ENCODE data around the gene IL21R.

The IL21R gene

DNA sequence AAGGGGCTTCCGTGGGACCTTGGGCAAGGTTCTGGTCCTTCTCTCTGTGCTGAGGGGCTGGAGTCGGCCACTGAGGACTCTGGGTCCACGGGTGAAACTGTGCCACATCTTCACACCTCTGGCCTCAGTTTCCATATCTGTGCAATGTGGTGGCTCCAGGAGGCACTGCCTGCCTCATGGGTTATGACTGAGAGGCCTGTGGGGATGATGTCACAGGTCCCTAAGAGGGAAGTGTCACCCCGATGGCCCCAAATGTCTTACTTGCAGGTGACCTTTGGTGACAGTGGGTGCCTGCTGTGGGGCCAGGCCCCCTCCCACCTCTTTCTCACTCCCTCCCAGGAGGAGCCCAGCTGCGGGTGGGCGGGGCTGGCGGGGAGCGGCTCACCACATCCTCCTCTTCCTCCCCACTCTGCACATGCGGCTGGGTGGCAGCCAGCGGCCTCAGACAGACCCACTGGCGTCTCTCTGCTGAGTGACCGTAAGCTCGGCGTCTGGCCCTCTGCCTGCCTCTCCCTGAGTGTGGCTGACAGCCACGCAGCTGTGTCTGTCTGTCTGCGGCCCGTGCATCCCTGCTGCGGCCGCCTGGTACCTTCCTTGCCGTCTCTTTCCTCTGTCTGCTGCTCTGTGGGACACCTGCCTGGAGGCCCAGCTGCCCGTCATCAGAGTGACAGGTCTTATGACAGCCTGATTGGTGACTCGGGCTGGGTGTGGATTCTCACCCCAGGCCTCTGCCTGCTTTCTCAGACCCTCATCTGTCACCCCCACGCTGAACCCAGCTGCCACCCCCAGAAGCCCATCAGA lies at the start of gene IL21R:
IL21R (plus strand) TSS at position 407 of the 801 bp plus-strand sequence. CDS start 27,898 bp downstream, outside the sequence.
- DNase-seq (ENCODE audit: low read depth in 3 of 3), result peak; percentile 69 to 80 (median 79)

DNA sequence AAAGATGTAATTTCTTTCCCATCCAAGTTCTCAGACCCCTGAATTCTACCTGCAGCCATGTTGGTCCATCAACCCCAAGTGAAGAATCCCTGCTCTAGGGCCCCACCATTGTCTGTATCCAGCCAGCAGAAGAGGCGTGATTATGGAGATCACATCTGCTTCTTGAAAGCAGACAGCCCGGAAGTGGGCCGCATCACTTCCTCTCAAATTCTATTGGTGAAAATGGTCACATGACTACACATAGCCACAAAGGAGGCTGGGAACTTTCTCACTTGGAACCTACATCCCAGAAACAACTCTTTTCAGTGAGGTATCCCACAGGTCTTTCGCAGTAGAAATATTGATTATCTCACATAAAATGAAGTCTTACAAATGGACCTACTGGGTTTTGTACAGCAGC lies 48.1 kb upstream of the IL21R start:
- no peak for DNase-seq (ENCODE audit: low read depth in 3 of 3)

DNA sequence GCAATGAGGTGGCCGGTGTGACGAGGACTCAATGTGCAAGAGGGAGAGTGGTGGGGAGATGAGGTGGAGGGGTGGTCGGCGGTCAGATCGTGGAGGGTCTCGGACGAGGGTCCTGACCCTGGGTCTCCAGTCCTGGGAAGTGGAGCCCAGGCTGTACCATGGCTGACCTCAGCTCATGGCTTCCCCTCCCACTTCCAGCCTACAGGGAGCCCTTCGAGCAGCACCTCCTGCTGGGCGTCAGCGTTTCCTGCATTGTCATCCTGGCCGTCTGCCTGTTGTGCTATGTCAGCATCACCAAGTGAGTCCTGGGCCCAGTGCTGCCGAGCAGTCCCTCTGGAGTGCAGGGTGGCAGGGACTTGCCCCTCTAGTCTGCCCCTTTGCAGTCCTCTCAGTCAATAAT lies 46.4 kb upstream of the IL21R start:
- DNase-seq (ENCODE audit: low read depth in 3 of 3), result no peak

DNA sequence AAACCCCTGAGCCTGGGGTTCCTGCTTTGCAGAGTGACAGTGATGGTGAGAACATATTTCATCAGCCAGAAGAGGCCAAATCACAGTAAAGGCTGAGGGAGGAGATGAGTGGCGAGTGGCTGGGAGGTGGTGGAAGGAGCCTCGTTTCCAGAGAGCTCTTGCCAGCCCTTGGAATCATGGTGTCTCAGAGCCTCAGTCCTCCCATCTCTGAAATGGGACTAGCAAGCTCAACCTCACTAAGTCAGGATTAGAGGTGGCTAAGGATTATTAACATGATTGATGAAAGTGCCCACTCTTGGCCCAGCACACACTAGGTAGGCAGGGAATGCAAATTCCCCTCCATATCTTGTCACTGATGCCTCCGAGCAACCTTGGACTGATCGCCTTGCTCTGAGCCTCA lies 45.2 kb upstream of the IL21R start:
- no peak for DNase-seq (ENCODE audit: low read depth in 3 of 3)

DNA sequence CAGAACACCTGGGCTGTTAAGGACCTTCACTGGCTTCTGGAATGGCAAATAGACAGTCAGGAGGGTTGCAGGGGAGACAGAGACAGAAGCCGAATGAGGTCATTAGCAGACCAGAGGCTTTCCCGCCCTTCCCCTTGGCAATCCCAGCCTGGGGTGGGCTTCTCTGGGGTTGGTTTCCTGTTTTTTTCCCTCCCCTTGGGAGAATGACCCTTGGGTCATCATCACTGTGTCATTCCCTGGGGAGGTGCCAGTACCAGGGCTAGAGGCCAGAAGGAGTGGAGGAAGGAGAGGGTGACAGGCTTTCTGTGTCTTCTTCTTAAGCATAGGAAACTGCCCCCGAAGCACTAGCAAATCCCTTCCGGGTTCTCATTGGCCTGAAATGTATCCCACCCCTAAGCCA lies 42.9 kb upstream of the IL21R start:
- no peak for DNase-seq (ENCODE audit: low read depth in 3 of 3)

DNA sequence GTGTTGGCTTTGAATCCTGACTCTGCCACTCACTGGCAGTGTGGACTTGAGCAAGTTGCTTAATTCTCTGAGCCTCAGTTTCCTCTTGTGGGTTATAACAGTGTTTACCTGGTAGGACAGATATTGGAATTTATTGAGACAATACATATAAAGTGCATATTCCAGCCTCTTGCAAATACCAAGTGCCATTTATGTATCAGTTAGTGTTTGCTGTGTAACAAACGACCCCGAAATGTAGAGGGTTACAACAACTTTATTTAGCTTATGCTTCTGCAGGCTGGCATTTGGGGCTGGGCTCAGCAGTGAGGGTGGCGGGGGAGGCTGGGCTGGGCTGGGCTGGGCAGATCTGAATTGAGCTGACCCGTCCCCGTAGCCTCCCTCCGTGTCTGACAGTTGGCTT lies 42.4 kb upstream of the IL21R start:
- DNase-seq (ENCODE audit: low read depth in 3 of 3), result no peak

DNA sequence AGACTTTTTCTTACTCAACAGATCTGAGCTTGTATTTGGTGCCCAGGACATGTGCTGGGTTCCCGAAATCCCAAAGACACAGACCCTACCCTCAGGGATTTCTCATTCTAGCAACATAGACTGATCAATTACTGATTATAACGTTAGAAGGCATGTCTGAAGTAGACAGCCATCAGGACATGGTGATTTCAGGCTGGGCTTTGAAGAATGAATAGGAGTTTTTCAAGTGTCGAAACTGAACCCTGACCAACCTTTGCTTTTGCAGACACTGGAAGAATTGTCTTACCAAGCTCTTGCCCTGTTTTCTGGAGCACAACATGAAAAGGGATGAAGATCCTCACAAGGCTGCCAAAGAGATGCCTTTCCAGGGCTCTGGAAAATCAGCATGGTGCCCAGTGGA lies 40.0 kb upstream of the IL21R start:
- no peak for DNase-seq (ENCODE audit: low read depth in 3 of 3)

DNA sequence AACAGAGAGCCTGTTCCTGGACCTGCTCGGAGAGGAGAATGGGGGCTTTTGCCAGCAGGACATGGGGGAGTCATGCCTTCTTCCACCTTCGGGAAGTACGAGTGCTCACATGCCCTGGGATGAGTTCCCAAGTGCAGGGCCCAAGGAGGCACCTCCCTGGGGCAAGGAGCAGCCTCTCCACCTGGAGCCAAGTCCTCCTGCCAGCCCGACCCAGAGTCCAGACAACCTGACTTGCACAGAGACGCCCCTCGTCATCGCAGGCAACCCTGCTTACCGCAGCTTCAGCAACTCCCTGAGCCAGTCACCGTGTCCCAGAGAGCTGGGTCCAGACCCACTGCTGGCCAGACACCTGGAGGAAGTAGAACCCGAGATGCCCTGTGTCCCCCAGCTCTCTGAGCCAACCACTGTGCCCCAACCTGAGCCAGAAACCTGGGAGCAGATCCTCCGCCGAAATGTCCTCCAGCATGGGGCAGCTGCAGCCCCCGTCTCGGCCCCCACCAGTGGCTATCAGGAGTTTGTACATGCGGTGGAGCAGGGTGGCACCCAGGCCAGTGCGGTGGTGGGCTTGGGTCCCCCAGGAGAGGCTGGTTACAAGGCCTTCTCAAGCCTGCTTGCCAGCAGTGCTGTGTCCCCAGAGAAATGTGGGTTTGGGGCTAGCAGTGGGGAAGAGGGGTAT lies 39.3 kb upstream of the IL21R start:
- DNase-seq (ENCODE audit: low read depth in 3 of 3), result no peak

DNA sequence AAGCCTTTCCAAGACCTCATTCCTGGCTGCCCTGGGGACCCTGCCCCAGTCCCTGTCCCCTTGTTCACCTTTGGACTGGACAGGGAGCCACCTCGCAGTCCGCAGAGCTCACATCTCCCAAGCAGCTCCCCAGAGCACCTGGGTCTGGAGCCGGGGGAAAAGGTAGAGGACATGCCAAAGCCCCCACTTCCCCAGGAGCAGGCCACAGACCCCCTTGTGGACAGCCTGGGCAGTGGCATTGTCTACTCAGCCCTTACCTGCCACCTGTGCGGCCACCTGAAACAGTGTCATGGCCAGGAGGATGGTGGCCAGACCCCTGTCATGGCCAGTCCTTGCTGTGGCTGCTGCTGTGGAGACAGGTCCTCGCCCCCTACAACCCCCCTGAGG lies 38.7 kb upstream of the IL21R start:
- no peak for DNase-seq (ENCODE audit: low read depth in 3 of 3)

DNA sequence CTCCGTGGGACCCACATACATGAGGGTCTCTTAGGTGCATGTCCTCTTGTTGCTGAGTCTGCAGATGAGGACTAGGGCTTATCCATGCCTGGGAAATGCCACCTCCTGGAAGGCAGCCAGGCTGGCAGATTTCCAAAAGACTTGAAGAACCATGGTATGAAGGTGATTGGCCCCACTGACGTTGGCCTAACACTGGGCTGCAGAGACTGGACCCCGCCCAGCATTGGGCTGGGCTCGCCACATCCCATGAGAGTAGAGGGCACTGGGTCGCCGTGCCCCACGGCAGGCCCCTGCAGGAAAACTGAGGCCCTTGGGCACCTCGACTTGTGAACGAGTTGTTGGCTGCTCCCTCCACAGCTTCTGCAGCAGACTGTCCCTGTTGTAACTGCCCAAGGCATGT lies 38.2 kb upstream of the IL21R start:
- no peak for DNase-seq (ENCODE audit: low read depth in 3 of 3)

DNA sequence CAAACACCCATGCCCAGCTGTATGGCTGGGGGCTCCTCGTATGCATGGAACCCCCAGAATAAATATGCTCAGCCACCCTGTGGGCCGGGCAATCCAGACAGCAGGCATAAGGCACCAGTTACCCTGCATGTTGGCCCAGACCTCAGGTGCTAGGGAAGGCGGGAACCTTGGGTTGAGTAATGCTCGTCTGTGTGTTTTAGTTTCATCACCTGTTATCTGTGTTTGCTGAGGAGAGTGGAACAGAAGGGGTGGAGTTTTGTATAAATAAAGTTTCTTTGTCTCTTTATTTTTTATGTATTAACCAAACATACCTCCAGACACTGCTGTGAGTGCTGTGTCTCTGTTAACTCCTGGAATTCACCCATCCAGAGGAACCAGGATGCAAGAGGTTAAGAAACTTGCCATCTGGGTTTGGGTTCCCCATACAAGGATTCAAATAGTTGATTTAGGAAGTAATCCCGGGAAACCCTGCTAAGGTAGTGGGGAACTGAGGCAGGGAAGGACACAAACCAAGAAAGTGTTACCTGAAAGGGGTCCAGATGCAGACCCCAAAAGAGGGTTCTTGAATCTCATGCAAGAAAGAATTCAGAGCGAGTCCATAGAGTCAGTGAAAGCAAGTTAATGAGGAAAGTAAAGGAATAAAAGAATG lies 37.4 kb upstream of the IL21R start:
- no peak for DNase-seq (ENCODE audit: low read depth in 3 of 3)

DNA sequence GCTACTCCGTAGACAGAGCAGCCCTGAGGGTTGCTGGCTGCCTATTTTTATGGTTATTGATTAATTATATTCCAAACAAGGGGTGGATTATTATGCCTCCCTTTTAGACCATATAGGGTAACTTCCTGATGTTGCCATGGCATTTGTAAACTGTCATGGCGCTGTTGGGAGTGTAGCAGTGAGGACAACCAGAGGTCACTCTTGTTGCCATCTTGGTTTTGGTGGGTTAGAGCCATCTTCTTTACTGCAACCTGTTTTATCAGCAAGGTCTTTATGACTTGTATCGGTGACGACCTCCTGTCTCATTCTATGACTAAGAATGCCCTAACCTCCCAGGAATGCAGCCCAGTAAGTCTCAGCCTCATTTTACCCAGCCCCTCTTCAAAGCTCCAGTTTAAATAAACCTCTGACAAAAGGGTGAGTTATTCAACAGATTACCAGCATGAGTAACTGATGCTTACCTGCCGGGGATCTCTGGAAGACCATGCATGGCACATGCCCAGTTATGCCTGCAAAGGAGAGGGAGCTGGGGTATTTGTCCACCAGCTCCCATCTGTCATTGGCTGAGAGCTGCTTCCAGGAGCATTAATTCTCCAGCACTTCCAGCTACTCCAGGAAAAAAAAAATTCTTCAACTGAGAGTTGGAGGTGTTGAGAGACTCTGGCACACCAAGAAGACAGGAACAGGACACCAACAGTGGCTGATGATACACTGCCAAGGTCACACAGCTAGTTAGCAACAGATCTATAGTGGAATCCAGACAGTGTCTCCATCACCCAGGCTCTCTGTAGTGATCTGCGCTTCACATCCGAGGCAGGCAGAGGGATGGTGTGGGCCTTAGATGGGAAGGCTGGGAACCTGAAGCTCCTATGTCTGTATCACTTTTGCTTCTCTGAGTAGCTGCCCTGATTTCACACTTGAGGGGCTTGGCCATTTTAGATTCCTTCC lies 36.6 kb upstream of the IL21R start:
- DNase-seq (ENCODE audit: low read depth in 3 of 3), result no peak

DNA sequence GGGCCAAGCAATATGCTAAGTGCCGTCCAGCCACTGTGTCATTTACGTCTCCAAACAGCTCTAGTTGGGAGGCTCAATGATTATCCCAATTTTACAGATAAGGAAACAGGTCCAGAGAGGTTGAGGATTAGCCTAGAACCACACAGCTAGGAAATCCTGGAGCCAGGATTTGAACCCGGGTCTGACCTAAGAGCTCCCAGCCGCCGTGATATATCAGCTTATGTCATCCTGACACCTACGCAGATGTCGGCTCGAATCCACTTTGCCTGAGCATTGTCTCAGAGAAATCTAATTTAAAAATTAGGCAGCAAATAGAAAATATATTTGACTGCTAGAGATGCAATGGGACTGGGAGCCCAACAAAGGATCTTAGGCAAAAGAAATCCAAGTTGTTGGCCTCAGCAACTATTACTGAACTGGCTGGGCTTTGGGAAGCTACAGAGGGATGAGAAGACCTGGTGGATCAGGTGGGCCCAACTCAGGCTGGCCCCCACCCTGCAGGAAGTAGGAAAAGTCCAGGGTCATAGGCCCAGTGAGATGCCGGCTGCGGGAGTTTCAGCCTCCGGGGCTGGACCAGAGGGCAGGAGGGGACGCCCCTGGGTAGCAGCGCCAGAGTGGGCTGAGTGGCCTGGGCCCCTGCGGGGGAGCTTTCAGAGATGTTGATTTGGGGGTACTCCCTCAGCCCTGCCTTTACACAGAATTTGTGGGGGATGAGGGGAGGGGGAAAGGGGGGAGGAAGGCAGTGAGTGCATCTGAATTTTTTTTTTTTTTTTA lies 35.1 kb upstream of the IL21R start:
- DNase-seq (ENCODE audit: low read depth in 3 of 3), result peak; percentile 15 to 36 (median 29)

DNA sequence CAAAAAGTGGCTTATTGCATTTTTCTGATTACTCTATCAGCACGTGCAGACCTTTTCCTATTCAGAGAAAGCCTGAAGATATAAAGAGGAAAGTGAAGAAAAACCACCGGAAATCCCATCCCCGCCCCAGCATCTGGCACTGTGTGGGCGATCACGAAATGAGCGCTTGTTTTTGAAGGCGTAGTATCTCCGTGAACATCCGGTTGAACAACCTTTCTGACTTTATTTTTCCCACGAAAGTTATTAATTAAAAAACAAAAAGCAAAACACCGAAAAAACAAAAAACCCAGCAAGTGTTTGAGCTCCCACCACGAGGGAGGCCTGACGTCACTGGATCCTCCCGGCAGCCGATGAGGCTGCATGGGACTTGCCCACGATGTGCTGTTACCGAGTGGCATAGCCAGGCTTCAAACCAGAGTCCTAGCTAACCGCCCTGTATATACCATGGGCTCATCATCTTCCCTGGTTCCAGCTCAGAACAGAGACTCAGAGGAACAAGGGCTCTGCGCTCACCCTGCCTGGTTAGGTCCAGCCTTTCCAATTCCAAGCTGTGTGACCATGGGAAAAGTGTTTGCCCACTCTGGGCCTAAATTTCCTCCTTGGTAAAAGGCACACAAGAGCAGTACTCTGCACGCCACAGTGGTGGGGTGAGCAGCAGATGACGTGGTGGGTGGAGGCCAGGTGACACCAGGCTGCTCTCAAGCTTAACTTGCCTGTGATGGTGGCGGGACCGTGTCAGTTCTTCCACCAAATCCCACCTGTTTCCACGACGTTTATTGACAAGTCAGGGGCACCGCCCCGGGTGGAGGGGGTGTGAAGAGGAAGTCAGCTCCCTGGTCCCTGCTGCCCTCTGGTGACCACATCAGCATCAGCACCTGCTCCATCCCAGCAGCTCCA lies 34.3 kb upstream of the IL21R start:
- peak; percentile 71 to 90 (median 90) for DNase-seq (ENCODE audit: low read depth in 3 of 3)

DNA sequence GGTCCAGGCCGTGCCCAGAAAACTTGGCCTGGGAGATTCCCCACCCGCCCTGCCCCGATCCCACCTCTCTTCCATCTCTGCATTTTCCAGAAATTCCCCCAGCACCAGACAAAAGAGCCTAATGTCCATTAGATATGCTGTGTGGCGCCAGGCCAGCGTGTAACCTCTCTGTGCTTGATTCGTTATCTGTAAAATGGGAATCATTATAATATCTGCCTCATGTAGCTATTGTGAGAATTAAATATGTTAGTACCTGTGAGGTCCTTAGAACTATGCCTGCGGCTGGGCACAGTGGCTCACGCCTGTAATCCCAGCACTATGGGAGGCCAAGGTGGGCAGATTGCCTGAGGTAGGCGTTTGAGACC lies 33.6 kb upstream of the IL21R start:
- no peak for DNase-seq (ENCODE audit: low read depth in 3 of 3)

DNA sequence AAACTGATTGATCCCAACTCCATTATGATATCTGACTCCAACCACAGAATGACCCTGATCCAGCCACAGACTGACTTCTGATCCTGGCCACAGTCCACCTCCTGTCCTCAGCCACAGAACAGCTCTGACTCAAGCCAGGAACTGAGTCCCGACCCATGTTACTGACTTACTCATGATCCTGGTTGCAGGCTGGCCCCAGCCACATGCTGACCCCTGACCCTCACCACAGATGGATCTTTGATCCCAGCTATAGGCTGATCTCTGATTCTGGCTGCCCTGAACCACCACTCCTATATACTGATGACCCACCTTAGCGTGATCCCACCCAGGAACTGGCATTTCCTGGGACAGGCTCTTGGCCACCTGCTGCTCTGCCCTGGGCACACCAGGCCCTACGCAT lies 32.2 kb upstream of the IL21R start:
- no peak for DNase-seq (ENCODE audit: low read depth in 3 of 3)

DNA sequence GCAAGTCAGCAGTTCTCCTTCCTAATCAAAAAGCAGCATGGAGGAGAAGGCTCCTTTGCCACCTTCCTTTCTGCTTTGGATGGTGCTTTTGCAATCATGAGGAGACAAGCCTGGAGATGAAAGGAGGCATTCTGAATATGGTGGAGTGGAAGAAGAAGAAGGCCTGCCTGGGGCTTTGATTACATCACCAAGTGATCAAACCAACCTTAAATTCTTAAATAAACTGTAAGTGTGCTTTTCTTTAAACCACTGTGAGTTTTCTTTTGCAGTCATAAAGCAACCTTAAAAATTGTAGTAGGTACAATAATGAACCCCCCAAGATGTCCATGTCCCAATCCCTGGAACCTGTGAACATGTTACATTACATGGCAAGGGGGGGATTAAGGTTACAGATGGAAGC lies 31.7 kb upstream of the IL21R start:
- no peak for DNase-seq (ENCODE audit: low read depth in 3 of 3)

DNA sequence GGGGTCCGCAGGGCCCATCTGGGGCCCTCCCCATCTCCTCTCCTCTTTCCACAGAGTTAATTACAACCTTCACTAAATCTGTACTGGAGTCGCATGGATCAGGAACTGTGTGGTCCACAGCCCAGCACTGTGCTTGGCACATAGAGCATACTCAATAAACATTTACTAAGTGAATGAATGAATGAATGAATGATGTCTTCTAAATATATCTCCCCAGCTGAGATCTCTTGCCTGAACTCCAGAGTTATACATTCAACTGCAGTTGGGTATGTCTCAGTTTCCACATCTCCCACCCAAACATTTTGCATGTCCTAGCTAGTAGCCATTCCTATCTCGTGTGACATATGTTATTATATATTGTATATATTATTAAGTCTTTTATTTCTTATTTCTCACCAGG lies 28.7 kb upstream of the IL21R start:
- DNase-seq (ENCODE audit: low read depth in 3 of 3), result no peak

DNA sequence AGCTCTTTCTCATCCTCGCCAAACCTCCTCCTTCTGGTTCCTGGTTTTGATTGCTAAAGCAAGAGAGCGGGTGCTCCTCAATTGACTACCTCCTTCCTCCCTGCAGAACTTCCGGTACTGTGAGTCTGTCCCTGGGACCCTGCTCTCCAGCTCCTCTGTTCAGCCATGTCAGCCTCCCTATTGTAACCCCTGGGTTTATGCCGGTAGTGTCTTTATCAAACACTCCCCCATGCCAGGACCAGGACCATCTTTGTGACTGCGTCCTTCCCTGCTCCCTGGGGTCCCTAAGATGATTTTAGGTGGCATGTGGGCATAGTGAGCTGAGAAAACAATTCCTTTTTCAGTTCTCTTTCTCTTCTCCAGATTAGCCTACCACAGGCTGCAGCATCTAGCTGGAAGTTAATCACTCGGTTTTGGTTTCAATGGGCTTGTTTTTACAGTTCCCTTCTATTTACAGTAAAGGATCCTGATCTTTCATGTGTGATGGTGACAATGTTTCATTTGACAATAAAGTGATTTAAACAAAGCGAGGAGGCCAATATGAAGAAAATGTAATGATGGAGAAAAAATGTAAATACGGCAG lies 27.7 kb upstream of the IL21R start:
- no peak for DNase-seq (ENCODE audit: low read depth in 3 of 3)

Data from stimulated activated CD4-positive, alpha-beta T cell treated with anti-CD3 and anti-CD28 coated beads, TNF-alpha, amount 100 ng/mL, for 4 hours (primary cell).